ENCODE results near the gene CFAP141. TPM values are rescaled to one million over a fixed set of nuclear protein-coding genes. Genes with fewer than 3 reads are reported as not detected.

The CFAP141 gene
- total RNA-seq, 2 donors from 2014 or later: not detected

DNA sequence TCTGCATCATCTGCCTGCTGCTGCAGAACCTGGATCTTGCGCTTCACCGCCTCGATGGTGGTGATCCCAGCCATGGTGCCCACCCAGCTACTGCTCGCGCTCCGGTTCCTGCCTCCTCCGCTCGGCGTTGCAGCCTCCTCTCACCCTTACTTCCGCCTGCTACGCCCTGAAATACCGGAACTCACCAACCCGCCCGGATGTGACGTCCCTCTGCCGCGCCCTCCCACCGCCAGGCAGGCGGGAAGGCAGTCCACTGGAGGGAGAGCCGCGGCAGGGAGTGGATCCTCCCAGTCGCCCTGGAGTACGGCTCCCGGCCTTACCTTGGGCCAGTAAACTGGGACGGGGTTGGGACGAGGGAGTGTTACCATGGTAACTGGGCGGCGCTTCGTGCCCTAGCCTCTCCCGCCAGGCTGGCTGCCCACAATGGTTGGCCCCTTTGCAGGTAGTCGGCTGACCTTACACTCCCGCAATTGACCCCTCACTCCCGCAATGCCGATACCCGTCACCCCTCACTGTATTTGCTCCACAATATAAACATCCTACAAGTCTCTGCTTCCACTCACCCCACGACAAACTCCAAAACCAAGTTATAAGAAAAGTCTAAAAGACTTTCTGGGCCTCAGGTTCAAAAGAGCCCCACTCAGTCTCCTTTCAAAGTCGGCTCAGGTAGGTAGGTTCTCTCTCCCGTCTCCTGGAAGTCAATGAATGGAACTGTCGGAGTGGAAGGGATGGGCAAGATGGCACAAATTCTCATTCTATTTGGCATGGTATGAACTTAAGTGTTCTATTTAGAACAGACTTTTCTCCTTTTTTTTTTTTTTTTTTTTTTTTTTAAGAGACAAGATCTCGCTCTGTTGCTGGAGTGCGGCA, 22.9 kb downstream of the CFAP141 start:
- Mint-ChIP-seq H3K36me3 (peaks cover 38 to 46% of the 10 kb centered on the region in 2 donors), H3K27ac (peak overlapping the region; percentile 91 to 96), H3K9me3 (no peaks in the 10 kb centered on the region)
- ATAC-seq: peak; percentile 86 to 88
- DNase-seq (ENCODE audit: low spot score in 2 of 2): peak; percentile 93 to 96

DNA sequence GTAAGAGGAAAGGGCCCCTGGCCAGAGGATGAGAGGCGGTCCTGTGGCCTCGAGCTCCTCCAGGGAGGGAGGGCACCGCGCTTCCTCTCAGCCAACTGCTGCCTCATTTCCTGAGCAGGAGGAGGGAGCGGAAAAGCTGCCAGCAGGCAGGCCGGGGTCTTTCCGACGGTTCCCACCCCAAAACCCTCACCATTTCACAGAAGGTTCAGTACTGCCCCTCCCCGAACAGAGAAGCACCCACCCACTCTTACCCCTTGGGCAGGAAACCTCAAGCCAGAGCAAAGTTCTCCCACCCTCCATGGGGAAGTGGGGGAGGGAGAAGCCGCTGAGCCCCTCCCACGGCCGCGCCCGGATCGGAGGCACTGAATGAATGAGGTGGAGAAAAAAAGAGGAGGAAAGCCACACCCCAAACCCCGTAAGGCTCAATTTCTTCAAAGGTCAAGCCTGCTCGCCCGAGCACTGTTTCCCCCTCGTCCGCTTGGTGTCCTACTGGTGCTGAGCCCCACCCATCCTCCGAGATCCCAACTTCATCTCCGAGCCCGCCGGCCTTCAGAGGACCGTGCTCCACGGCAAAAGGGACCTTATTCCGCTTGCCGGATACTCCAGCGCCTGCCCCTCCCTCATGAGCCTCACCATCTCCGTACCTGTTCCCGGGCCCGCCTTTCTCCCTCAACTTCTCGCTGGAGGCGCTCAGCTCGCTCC, 23.6 kb downstream of the CFAP141 start:
- H3K27ac Mint-ChIP-seq: peak overlapping the region; percentile 91 to 96
- H3K9me3 Mint-ChIP-seq: no peaks in the 10 kb centered on the region
- DNase-seq (ENCODE audit: low spot score in 2 of 2) (peak; percentile 75 to 87), ATAC-seq (peak; percentile 73 to 77)
- H3K36me3 Mint-ChIP-seq: peaks cover 41 to 51% of the 10 kb centered on the region in 2 donors

DNA sequence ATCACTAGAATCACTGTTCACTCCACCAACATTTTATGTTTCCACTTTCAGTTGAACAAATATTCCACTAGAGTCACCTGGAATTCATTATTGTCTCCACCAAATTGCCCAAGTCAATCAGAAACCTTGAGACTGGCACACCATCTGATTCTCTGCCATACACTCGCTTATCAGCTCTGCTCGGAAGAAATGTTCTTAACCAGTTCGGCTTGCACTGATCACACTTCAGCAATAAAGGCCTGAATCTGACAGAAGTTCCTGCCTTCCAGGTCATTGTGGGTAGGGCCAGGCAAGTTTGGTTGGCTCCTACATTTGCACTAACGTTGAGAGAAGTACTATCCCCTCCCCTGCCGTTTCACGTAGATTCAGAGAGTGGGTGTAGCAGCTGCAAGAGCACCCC, 24.2 kb downstream of the CFAP141 start:
- ATAC-seq: no peak
- H3K36me3 Mint-ChIP-seq: peaks cover 44 to 56% of the 10 kb centered on the region in 2 donors

DNA sequence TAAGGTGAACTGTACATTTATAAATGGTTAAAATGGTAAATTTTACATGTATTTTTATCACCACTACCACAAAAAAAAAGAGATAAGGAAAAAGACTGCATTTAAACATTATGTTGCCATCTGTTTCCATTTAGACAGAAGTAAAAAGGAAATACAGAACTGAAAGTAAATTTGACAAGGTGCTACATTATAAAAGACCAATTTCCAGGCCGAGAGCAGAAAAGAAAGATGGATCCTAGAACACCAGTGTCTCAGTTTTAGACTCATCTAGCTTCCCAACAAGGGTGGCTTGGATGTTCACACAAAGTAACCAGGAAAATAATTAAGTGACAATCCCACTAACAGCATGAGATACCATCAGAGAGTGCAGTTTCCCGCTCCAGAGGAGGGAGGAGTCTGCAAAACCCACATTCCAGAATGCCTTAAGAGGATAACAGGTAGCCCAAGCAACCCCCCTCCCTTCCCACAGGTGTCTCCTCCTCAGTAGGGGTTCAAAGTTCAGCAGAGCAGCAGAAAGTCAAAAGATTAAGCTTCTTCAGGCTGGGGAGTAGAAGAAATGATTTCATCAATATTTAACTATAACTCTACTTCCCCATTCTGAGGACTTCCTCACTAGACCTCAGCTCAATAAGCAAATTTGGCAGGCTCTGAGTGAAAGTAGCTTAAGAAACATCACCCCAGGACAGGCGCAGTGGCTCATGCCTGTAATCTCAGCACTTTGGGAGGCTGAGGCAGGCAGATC, 26.0 kb downstream of the CFAP141 start:
- peaks cover 44 to 69% of the 10 kb centered on the region in 2 donors for H3K36me3 Mint-ChIP-seq
- DNase-seq (ENCODE audit: low spot score in 2 of 2) (no peak), ATAC-seq (no peak)
- H3K27ac Mint-ChIP-seq: peak overlapping the region; percentile 67 to 82
- no peaks in the 10 kb centered on the region for H3K9me3 Mint-ChIP-seq

More for the DNA sequence above, 24.2 kb downstream of the CFAP141 start:
- no peaks in the 10 kb centered on the region for H3K9me3 Mint-ChIP-seq
- no peak for DNase-seq (ENCODE audit: low spot score in 2 of 2)
- H3K27ac Mint-ChIP-seq: peak overlapping the region; percentile 91 to 96

DNA sequence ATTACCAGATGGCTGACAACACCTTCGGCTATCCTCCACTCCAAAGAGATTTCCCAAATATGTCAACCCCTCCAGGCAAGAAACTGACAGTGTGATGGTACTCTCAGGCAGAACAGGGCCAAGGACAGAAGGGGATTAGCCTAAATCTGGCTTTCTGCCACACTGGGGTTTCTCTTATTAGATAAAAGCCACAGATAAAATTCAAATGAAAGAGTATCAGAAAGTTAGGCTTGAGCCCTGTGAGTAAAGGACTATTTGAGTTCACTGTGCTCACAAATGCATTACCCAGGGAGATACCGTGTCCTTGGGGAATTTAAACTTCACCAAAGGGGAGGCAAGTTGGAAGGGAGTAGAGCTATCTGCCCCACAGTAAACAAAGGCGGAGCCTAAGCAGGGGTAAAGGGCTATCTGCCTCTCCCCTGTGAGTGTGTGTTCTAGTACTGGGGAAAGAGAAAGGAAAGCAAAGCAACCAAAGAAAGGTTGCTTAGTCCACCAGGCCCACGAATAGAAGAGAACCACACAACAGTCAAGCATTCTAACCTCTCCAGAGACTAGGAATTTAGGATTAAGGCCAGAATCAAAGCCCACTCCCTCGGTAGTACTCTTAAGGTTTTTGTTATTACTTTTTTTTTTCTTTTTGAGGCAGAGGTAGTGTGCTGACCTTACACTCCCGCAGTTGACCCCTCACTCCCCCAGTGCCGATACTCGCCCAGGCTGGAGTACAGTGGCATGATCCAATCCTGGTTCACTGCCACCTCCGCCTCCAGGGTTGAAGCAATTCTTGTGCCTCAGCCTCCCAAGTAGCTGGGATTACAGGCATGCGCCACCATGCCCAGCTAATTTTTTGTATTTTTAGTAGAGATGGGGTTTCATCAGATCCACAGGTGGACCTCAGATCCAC, 27.0 kb downstream of the CFAP141 start:
- ATAC-seq: no peak
- H3K36me3 Mint-ChIP-seq: peaks cover 44 to 74% of the 10 kb centered on the region in 2 donors
- no peak for DNase-seq (ENCODE audit: low spot score in 2 of 2)
- H3K27ac Mint-ChIP-seq: peak overlapping the region; percentile 67 to 82
- no peaks in the 10 kb centered on the region for H3K9me3 Mint-ChIP-seq

DNA sequence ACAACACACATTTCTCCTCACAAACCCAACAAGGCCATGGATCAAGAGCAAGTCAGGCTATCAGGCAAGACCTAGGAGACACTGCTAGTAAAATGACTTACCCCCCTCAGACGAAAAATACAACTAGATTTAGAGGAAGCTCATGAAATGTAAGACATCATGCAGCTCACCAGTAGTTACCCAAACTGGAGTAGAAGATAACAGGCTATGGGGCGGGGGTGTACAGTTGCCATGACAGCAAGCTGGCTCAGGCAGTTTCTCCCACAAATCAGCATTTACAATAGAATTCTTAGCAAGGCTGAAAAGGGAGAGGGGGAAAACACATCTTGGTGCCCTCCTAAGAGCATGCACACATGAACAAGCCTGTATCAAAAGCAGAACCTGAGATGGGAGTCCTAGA, 28.1 kb downstream of the CFAP141 start:
- peaks cover 40 to 71% of the 10 kb centered on the region in 2 donors for H3K36me3 Mint-ChIP-seq
- no peak for ATAC-seq
- no peaks in the 10 kb centered on the region for H3K9me3 Mint-ChIP-seq
- DNase-seq (ENCODE audit: low spot score in 2 of 2): no peak
- H3K27ac Mint-ChIP-seq: peak overlapping the region; percentile 18 to 67

DNA sequence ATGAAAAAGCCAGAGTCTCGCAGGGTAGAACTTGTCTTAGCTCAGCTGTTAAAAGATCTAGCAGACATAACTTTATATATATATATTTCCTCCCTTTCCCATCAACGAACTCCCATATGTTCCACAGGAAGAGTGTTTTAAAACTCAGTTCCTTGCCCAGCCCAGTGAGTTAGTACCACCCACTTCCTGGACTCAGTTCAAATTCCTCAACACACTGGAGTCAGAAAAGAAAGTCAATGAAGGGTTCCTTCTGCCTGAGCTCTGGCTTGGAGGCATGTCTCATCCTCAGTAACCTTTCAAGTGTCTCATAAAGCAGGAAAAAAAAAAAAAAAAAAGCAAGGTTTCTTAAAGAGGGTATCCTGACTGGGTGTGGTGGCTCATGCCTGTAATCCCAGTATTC, 29.8 kb downstream of the CFAP141 start:
- Mint-ChIP-seq H3K27ac (peak overlapping the region; percentile 63 to 67), H3K36me3 (peaks cover 24 to 72% of the 10 kb centered on the region in 2 donors), H3K9me3 (no peaks in the 10 kb centered on the region)
- DNase-seq (ENCODE audit: low spot score in 2 of 2) (no peak), ATAC-seq (peak in 1 of 2 donors; percentile 43)

DNA sequence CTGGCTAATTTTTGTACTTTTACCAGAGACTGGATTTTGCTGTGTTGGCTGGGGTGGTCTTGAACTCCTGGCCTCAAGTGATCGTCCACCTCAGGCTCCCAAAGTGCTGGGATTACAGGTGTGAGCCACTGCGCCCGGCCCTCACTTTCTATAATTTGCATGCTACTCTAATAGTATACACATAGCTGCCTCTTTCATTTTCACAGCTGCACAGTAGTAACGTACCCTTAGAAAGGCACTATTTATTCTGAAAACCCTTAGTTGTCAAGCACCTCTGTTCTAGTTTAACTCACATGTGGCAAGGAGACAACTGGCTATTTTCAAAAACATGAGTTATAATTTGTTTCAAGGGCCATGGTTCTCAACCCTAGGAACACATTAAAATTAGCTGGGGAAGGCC, 31.5 kb downstream of the CFAP141 start:
- peaks cover 25 to 76% of the 10 kb centered on the region in 2 donors for H3K36me3 Mint-ChIP-seq
- no peaks in the 10 kb centered on the region for H3K9me3 Mint-ChIP-seq
- peak overlapping the region in 1 of 2 donors; percentile 11 for H3K27ac Mint-ChIP-seq
- ATAC-seq (no peak), DNase-seq (ENCODE audit: low spot score in 2 of 2) (no peak)

DNA sequence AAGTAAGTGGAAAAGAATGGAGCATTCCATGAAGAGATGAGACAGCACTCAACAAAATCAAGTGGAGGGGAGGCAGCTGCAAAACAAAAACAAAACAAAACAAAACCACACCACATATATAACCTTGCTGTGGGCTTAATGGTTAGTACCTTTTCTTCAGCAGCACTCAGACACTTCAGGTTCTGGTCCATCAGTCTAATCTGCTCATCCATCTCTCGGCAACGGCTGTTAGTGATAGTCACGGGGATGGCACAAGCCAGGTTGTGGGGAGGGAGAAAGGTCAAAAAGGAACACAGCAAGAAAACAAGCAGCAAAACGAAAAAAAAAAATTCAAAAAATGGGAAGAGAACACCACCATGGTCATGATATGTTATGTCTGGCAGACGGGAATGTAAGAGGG, 34.3 kb downstream of the CFAP141 start:
- ATAC-seq: no peak
- Mint-ChIP-seq H3K36me3 (peaks cover 30 to 72% of the 10 kb centered on the region in 2 donors), H3K27ac (peak overlapping the region; percentile 94 to 97), H3K9me3 (no peaks in the 10 kb centered on the region)
- DNase-seq (ENCODE audit: low spot score in 2 of 2): no peak

DNA sequence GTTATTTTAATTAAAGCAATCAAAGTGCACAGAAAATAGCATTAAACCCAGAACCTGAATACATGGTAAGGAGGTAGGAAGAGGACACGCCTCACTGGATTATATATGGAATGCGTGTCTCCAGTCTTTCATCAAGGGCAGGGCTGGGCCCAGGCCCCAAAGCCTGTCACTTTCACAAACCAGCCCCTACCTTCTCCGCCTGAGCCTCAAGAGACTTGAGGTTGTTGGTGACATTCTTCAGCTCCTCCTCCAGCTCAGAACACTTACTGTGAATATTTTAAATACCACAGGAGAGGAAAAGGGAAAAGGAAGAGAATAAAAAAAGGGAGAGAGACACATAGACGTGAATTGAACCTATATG, 34.9 kb downstream of the CFAP141 start:
- Mint-ChIP-seq H3K9me3 (no peaks in the 10 kb centered on the region), H3K27ac (peak overlapping the region; percentile 94 to 97), H3K36me3 (peaks cover 31 to 70% of the 10 kb centered on the region in 2 donors)
- DNase-seq (ENCODE audit: low spot score in 2 of 2): no peak
- ATAC-seq: peak in 1 of 2 donors; percentile 31

DNA sequence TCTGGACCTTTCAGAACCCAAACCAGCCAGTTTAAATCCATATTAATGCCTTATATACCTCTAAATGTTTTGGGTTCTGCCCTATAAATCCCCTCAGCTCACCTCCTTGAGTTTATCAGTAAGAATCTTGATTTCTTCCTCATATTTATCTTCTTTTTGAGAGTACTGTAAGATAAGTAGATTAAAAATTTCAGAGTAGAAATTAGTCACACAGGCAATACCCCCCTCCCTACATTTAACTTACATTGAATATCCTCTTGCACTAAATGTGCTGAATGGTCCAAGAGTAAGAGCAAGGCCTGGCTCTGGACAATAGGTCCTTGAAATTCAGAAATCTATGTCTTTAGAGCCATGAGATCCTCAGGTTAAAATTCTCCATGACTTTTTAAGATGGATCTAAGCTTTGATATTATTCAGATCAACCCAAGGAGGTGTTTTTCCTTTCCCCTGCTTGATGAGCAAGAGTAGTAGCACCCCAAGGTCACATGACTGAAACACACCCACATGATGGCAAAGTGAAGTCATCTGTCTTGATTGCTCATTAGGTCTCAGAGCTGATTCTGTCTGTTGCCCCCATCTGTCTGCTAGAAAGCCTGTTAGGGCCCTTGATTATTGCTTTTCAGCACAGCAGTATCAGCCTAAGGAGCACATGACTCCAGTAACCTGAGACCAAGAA, 35.4 kb downstream of the CFAP141 start:
- DNase-seq (ENCODE audit: low spot score in 2 of 2) (peak; percentile 47 to 66), ATAC-seq (peak; percentile 98 to 99)
- Mint-ChIP-seq H3K9me3 (no peaks in the 10 kb centered on the region), H3K27ac (peak overlapping the region; percentile 94 to 97), H3K36me3 (peaks cover 36 to 70% of the 10 kb centered on the region in 2 donors)

DNA sequence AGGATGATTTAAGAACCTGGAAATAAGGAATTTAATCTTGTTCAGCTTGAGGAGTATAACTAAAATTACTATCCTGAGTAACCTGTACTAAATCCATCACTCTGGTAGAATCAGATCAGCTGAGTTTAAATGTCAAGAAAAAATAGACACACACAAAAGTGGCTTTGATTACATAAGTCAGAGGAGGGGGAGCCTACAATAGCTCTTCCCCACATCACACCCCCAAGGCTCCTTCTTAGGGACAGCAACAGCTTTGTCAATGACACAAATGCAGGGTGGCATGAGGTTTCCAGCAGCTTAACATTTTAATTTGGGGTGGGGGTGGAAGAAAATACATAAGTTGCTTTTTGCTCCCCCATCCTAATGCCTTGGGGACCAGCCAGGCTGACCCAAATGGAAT, 38.7 kb downstream of the CFAP141 start:
- H3K36me3 Mint-ChIP-seq: peaks cover 61 to 85% of the 10 kb centered on the region in 2 donors
- no peak for DNase-seq (ENCODE audit: low spot score in 2 of 2)
- peaks cover 0 to 5% of the 10 kb centered on the region in 2 donors for H3K9me3 Mint-ChIP-seq

DNA sequence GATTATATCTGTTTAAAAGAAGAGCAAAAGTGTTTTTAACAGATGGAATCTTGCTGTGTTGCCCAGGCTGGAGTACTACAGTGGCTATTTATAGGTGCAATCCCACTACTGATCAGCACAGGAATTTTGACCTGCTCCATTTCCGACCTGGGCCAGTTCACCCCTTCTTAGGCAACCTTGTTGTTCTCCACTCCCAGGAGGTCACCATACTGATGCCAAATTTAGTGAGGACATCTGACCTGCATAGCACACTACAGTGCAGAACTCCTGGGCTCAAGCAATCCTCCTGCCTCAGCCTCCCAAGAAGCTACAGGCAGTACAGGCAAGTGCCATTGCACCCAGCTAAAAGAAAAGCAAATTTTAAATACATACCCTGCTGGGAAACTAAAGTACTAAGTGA, 39.9 kb downstream of the CFAP141 start:
- DNase-seq (ENCODE audit: low spot score in 2 of 2) (no peak), ATAC-seq (no peak)
- H3K36me3 Mint-ChIP-seq: peaks cover 61 to 85% of the 10 kb centered on the region in 2 donors
- peaks cover 0 to 5% of the 10 kb centered on the region in 2 donors for H3K9me3 Mint-ChIP-seq
- H3K27ac Mint-ChIP-seq: peak overlapping the region in 1 of 2 donors; percentile 84

More for the DNA sequence above, 38.7 kb downstream of the CFAP141 start:
- peak overlapping the region in 1 of 2 donors; percentile 37 for H3K27ac Mint-ChIP-seq
- ATAC-seq: no peak

DNA sequence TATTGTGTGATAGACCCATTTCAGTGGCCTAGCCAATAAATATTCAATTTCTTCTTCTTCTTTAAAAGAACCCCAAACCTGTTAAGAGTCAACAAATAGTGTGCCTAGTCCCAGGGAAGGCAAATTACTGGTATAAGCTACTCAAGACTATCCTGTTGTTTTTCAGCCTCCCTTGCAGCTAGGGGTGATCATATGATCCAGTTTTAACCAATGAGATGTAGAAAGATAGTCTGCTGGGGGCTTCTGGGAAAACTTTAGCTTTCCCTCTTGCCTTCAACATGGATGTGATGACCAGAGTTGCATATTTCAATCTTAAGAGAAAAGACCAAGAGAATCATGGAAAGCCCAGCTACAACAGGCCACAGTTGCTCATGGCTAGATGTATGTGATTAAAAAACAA, 46.6 kb downstream of the CFAP141 start:
- Mint-ChIP-seq H3K9me3 (peaks cover 0 to 3% of the 10 kb centered on the region in 2 donors), H3K27ac (no peak overlapping the region), H3K36me3 (peaks cover 37 to 86% of the 10 kb centered on the region in 2 donors)
- DNase-seq (ENCODE audit: low spot score in 2 of 2) (no peak), ATAC-seq (no peak)
